G401 (cell line): ENCODE results near the gene TGFB1I1. TPM values are rescaled to one million over a fixed set of nuclear protein-coding genes. Genes with fewer than 3 reads are reported as not detected.
"Not testable (repeated sequence)": the region's sequence is repeated elsewhere in the genome, so short reads cannot be mapped to it uniquely, and the experiment has no call there.

Experiments used
- DNase-seq: peaks from one replicate; pipeline ENCODE4 v3.0.0-alpha.2; 2015; ENCODE audit warnings: low spot score
- in situ Hi-C: cut with HindIII; loops from 2 replicates; pipeline ENCODE4 v1.10.0; 2016; ENCODE audit warnings: low sequenced_read_pairs, mixed read lengths
- total RNA-seq: library from RNA; depleted of rRNA; stranded (reverse); fragments of >200 nt; shearing (Covaris generic); gene quantifications from 2 replicates; pipeline ENCODE4 v1.2.3, GENCODE V29; 2014; rRNA removed

Gene TGFB1I1
- total RNA-seq, 1 experiment from 2014 or later, result 0.07 TPM

DNA sequence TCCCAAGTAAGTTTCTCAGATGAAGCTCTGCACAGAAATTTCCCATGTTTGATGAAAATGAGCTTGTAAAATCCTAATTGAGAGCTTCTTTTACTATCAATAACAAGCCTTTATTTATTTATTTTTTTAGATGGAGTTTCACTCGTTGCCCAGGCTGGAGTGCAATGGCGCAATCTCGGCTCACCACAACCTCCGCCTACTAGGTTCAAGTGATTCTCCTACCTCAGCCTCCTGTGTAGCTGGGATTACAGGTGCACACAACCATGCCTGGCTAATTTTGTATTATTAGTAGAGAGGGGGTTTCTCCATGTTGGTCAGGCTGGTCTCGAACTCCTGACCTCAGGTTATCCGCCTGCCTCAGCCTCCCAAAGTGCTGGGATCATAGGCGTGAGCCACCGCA lies 31.6 kb downstream of the TGFB1I1 start:
- in situ Hi-C loops, DNase-seq: not testable (repeated sequence)

DNA sequence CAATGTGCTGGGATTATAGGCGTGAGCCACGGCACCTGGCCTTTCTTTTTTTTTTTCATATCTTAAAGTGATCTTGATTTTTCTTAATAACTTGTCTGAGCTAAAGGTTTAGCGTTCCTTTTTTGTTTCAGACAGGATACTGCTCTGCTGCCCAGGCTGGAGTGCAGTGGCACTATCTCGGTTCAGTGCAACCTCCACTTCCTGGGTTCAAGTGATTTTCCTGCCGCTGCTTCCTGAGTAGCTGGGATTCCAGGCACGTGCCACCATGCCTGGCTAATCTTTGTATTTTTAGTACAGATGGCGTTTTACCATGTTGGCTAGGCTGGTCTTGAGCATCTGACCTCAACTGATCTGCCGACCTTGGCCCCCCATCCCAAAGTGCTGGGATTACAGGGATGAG lies 32.2 kb downstream of the TGFB1I1 start:
- DNase-seq, result no peak
- in situ Hi-C loops, result no loop called here

DNA sequence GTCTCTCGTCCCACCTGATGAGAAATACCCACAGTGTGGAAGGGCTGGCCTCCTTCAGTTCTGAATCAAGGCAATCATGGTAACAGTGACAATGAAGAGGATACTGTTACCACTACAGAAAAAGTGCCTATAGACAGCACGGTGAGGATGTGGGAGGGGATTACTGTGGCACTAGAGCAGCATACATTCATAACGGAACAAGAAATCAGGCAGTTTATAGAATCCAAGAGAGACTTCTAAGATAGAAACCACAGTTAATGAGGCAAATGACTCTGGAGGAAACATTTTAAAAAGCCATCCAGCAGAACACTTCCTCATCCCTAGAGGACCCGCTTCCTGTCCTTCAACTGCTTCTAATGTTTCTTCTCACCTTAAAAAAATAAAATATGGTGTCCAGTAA lies 33.5 kb downstream of the TGFB1I1 start:
- in situ Hi-C loops, result no loop called here
- DNase-seq, result no peak

DNA sequence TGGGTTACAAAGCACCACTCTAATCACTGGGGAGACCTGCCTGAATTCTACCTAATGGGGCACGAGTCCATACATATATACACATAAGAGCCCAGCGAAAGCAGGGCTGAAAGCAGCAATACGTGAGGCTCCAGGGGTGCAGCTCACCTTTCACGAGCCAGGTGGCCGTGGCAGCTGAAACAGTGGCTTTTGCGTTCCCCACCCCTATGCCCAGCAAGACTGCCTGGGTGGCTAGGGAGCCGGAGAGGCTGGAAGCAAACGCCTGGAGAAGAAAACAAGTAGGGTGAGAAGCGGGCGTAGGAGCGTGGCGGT lies 35.6 kb downstream of the TGFB1I1 start:
- no peak for DNase-seq
- in situ Hi-C loops, result no loop called here

DNA sequence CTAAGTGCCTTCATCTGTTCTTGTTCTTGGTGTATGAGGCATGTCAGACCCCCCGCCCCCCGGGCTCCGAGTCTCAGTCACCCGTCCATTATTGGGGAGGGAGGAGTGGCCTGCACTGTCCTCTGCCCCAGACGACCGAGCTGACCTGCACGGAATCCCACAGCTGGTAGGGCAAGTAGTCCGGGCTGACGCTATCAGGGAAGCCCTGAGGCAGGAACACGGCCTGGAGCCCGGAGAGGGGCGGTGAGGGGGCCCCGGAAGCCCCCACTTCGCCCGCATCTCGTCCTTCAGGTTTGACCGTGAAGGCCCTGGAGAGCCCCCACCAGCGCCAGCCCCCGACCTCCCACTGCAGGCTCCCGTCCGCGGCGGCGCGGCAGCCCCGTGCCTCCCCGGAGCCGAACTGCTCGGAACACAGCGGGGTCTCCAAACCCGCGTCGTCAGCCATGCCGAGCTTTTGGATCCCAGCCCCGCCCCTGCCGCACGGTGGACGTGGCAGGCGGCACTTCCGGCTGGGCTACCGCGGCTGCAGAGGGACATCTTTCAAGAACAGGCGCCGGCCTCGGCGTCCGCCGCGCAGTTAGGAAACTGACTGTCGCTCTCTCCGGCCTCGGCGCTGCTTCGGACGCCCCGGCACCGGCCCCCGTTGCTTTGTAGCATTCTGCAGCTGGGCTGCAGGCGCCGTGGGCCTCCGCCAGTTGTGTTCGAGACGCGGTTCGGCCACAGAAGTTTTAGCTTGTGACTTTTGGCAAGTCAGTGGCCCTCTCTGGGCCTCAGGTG lies 36.2 kb downstream of the TGFB1I1 start, which contains the start of gene RUSF1:
Gene RUSF1 (minus strand): TSS at position 463 of the 777 bp plus-strand sequence. CDS start 18 bp downstream, at position 445.
- in situ Hi-C loops, result no loop called here
- DNase-seq, result peak; percentile 90

DNA sequence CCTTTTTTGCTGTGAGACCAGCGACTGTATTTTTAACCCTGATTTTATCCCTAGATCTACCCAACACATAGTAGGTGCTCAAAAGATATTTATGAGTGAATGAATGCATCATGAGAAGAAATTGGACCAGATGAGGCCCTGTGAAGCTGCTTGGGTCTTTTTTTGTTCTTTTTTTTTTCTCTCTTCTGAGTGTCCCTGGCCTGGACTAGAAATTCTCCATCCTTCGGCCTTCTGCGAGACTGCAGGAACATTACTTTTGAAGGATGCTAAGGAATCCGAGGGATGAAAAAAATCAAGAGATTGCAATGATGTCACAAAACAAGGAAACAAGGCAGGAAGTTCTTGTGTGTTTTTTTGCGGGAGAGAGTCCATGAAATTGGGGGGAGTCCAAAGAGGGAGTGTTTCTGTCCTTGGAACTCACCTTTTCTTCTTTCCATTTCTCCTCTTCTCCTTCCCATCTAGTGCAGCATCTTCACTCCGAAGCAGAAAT lies 36.8 kb downstream of the TGFB1I1 start:
- in situ Hi-C loops, result no loop called here
- DNase-seq, result peak; percentile 44

DNA sequence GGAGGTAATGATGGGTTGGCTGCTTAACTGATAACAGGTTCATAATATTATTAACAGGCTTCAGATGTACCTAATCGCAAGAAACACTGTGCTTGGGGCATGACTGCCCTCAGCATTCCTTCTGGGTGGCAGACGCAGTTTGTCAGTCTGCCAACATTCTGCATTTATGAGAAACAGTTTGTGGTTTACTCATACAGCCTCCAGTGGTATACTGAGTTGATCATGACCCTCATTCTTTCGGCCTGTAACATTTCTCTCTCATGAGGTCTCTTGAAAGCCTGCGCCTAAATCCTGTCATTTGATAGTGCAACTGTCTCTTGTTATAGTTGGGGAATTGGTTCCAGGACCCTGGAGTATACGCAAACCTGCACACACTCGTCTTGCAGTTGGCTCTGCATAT lies 41.2 kb downstream of the TGFB1I1 start:
- in situ Hi-C loops, result no loop called here
- no peak for DNase-seq

DNA sequence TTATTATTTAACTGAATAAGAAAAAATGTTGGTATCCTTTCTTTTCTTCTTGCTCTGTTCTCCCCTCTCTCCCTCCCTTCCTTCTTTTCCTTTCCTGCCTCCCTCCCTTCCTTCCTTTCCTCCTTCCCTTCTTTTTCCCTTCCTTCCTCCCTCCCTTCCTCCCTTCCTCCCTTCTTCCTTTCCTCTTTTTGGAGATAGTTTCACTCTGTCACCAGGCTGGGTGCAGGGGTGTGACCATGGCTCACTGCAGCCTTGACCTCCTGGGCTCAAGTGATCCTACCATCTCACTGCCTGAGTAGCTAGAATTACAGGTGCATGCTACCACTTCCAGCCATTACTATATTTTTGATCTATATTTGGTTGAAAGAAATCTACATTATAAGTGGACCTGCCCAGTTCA lies 41.9 kb downstream of the TGFB1I1 start:
- in situ Hi-C loops, result no loop called here
- no peak for DNase-seq

DNA sequence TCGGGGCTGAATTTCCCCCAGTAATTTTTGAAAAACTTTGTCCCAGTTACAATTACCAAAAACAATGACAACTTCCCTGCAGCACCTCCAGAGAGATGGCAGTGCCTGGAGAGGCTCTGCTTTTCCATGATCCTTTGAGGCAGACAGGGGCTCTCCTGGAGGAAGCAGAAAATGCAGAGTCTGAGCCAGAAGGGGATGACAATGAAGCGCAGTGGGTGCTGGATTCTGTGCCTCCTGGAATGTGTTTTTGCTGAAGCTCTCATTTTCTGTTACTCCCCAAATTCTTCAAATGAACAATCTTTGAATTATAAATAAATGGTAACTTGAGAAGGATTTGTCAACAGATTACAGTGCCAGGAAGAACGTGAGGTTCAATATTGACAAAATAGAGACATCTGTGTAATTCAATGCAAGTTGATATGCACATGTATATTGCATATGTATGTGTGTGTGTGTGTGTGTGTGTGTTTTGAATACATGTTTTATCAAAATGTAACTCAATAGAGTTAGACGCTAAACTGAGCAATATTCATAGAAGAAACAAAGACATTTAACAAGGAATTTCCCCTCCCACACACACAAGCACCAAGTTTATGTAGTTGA lies 45.9 kb downstream of the TGFB1I1 start:
- in situ Hi-C loops, result no loop called here
- no peak for DNase-seq

DNA sequence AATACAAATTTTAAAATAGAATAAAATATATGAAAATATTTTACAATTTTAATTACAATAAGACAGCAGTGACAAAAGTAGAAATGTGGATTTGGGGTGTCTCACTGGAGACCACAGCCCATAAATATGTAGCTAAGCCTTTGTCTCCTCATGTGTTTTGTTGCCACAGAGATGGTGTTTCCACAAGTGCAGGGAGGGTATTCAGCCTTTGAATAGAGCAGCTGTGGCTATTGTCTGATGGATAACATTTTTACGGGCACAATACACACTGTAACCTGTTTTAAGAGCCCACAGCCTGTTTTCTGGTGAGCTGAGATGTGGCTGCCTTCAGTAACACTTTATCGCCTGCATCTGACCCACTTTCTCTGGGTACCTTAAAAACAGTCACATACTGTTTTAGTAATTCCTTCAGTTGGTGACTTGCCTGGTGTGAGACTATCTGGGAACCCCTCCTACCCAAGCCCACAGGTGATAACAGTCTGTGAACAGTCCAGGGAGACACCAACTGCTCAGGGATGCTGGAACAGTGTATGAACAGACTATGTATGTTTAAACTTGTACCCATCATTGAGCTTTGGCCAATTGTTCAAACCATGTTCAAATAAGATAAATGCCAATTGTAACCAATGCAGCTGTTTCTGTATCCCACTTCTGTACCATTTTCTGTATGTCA lies 47.9 kb downstream of the TGFB1I1 start:
- in situ Hi-C loops, result no loop called here
- no peak for DNase-seq

DNA sequence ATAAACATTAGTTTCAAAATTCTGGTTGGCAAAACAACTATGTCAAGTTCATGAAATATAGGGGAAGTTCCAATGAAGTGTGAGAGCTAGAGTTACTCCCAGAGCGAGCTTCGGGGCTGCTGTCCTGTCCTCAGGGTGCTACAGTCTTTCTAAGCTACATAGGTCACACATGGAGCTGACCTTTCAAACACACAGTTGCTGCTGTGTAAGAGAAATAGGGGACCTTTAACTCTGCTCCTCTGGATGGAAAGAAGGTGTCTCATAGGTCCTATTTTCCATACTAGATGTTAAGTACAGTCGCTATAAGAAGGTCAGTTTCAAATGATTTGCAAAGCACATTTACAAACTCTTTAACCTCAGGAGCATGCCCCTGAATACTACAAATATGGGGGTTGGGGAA lies 49.4 kb downstream of the TGFB1I1 start:
- no peak for DNase-seq
- in situ Hi-C loops, result no loop called here

DNA sequence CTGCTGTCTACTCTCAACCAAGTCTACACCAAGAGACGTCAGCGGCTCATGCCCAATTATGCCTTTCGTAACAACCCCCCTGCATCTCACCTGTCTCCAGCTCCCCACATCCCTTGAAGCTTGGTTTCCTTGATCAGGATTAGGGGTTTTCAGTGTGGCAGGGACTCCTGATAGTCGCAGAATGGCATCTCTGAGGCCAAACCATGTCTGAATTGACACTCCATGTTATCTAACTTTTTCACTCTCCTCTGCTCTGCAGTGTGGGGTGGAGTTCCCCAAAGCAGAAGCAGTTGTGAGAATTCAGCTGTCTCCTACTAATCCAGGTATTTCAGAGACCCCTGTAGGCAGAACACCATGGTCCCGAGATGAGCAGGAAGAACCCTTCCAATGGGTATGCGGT lies 50.1 kb downstream of the TGFB1I1 start:
- in situ Hi-C loops, result no loop called here
- DNase-seq, result no peak

DNA sequence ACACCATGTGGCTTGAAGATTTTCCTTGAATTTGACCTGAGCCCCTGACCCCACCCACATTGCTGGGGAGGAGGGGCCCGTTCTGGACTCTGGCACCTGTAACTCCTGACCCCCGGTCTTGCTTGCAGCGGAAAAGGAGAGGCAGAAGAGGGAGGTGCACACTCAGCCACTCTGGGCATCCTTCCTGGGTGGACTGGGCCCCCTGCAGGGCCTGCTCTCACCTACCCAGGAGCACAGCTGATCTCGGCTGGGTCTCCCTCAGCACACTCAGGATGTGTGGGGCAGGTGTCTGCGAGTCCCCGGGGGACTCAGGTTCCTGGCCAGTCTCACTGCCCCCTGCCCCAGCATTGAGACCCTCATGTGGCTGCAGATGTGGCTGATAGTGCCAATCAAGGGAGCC lies 51.8 kb downstream of the TGFB1I1 start:
- in situ Hi-C loops, DNase-seq: not testable (repeated sequence)

DNA sequence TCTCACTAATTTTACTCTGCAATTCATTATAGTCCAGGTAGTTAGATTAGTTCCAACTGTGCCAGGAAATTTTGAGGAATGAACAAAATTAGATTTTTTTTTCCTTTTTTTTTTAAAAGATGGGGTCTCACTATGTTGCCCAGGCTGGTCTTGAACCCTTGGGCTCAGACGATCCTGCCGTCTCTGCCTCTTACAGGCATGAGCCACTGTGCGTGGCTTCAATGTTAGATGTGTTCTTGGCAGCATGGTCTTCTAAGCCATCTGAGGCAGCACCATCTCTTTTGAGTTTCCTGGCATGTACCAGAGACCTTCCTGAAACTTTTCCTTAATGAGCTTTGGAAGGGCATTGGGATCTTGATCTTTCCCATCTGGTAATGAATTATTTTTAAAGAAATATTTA lies 53.2 kb downstream of the TGFB1I1 start:
- in situ Hi-C loops, result no loop called here
- no peak for DNase-seq

Other genes starting within 250 kb of the TGFB1I1 start
- 0.27 and 3.1 TPM in 2 replicates for gene ITGAM, start 212.2 kb upstream of the TGFB1I1 start, total RNA-seq
- gene ITGAX, start 117.0 kb upstream of the TGFB1I1 start, total RNA-seq, result 0.03 TPM in 1 of 2 replicates, not detected in the other
- not detected in 2 replicates for gene ITGAD, start 78.8 kb upstream of the TGFB1I1 start, total RNA-seq
- not detected in 2 replicates for gene COX6A2, start 43.8 kb upstream of the TGFB1I1 start, total RNA-seq
- gene ZNF843, start 29.4 kb upstream of the TGFB1I1 start, total RNA-seq, result 0.03 and 0.55 TPM in 2 replicates
- gene ARMC5, start 12.7 kb upstream of the TGFB1I1 start, total RNA-seq, result 7.6 and 12.2 TPM in 2 replicates
- not detected in 2 replicates for gene SLC5A2, start 11.0 kb downstream of the TGFB1I1 start, total RNA-seq
- gene RUSF1, start 36.2 kb downstream of the TGFB1I1 start, total RNA-seq, result 22.6 and 32.1 TPM in 2 replicates
- not detected in 2 replicates for gene AHSP, start 55.7 kb downstream of the TGFB1I1 start, total RNA-seq